Left renal cortex interstitium (tissue), 4 donors: Measurements from ENCODE around the gene ANKS4B. TPM values are rescaled to one million over a fixed set of nuclear protein-coding genes. Genes with fewer than 3 reads are reported as not detected.
"Not testable (repeated sequence)": the region's sequence is repeated elsewhere in the genome, so short reads cannot be mapped to it uniquely, and the experiment has no call there.

Source experiments
- DNase-seq, 4 donors: peaks; one replicate each; pipeline ENCODE4 v3.0.0-alpha.2; 2013; ENCODE audit warnings: low read depth in 4 of 4, low spot score in 2 of 4, missing footprints in 1 of 4
- polyA plus RNA-seq, 4 donors: library from polyadenylated mRNA; unstranded; fragments of 120-200 nt; gene quantifications; one replicate each; pipeline ENCODE4 v1.2.1, GENCODE V29; 2013; ENCODE audit not compliant: insufficient read length in 4 of 4

The ANKS4B gene
- polyA plus RNA-seq, 4 donors: 3.2 to 6.0 (median 4.7) TPM

- DNase-seq: no peak
Observed at GRCh38 chr16:21217121-21217520, 16.4 kb upstream of the ANKS4B start.

- DNase-seq: no peak
Observed at GRCh38 chr16:21218153-21218552, 15.3 kb upstream of the ANKS4B start.

- no peak for DNase-seq
Observed at GRCh38 chr16:21219551-21219950, 13.9 kb upstream of the ANKS4B start.

- no peak for DNase-seq
Observed at GRCh38 chr16:21222495-21223337, 10.8 kb upstream of the ANKS4B start.

- DNase-seq: no peak
Observed at GRCh38 chr16:21223787-21224186, 9.7 kb upstream of the ANKS4B start.

- DNase-seq: no peak
Observed at GRCh38 chr16:21224800-21225199, 8.7 kb upstream of the ANKS4B start.

- no peak for DNase-seq
Observed at GRCh38 chr16:21226749-21227148, 6.8 kb upstream of the ANKS4B start.

GRCh38 chr16:21227866-21228265, 5.6 kb upstream of the ANKS4B start:
- no peak for DNase-seq

- no peak for DNase-seq
Observed at GRCh38 chr16:21228361-21228872, 5.1 kb upstream of the ANKS4B start.

GRCh38 chr16:21233045-21233520, 416 bp upstream of the ANKS4B start:
- DNase-seq: no peak

GRCh38 chr16:21235199-21235585, 1.7 kb downstream of the ANKS4B start:
- DNase-seq: no peak

- no peak for DNase-seq
Observed at GRCh38 chr16:21236831-21237230, 3.3 kb downstream of the ANKS4B start.

- DNase-seq: no peak
Observed at GRCh38 chr16:21239646-21240045, 6.1 kb downstream of the ANKS4B start.

GRCh38 chr16:21242756-21243155, 9.3 kb downstream of the ANKS4B start:
- DNase-seq: no peak

GRCh38 chr16:21244518-21245215, 11.2 kb downstream of the ANKS4B start:
- DNase-seq: no peak

- not testable (repeated sequence) for DNase-seq
Observed at GRCh38 chr16:21248179-21248578, 14.7 kb downstream of the ANKS4B start.

GRCh38 chr16:21250072-21250923, 16.8 kb downstream of the ANKS4B start:
- no peak for DNase-seq

- no peak for DNase-seq
Observed at GRCh38 chr16:21253470-21253869, 20.0 kb downstream of the ANKS4B start.

- DNase-seq: no peak
Observed at GRCh38 chr16:21256636-21257035, 23.1 kb downstream of the ANKS4B start.

GRCh38 chr16:21257284-21257683, 23.8 kb downstream of the ANKS4B start:
- no peak for DNase-seq
